ENCODE measurements around the gene STX16. TPM values are rescaled to one million over a fixed set of nuclear protein-coding genes. Genes with fewer than 3 reads are reported as not detected.

Gene STX16
- total RNA-seq, 1 experiment from 2014 or later, result 89.1 TPM

GRCh38 chr20:58629215-58629580 is 21.9 kb upstream of the STX16 start (continued):
- TF ChIP-seq ERG (CRISPR knock-in tag; IDR thresholded peaks at IDR 0.05), result no peak
- no peak for TF ChIP-seq ATF1 (CRISPR knock-in tag; IDR thresholded peaks at IDR 0.05)

GRCh38 chr20:58630063-58630462 is 21.0 kb upstream of the STX16 start:
- TF ChIP-seq CDX4 (CRISPR knock-in tag; IDR thresholded peaks at IDR 0.05; ENCODE audit: borderline replicate concordance) (no peak), GTF2I (CRISPR knock-in tag; conservative IDR thresholded peaks at IDR 0.05) (no peak), RELA (CRISPR knock-in tag; IDR thresholded peaks at IDR 0.05; ENCODE audit: borderline replicate concordance) (no peak), FOXJ3 (CRISPR knock-in tag; IDR thresholded peaks at IDR 0.05; ENCODE audit: borderline replicate concordance) (no peak), GRHL2 (CRISPR knock-in tag; IDR thresholded peaks at IDR 0.05; ENCODE audit: insufficient replicate concordance, severe bottlenecking) (no peak), ZNF263 (CRISPR knock-in tag; IDR thresholded peaks at IDR 0.05; ENCODE audit: low read depth) (no peak), AFF4 (CRISPR knock-in tag; IDR thresholded peaks at IDR 0.05; ENCODE audit: borderline replicate concordance) (no peak), ERG (CRISPR knock-in tag; IDR thresholded peaks at IDR 0.05) (no peak), CREB1 (CRISPR knock-in tag; IDR thresholded peaks at IDR 0.05) (no peak), RORB (CRISPR knock-in tag; IDR thresholded peaks at IDR 0.05) (no peak), CREM (CRISPR knock-in tag; IDR thresholded peaks at IDR 0.05) (no peak), MLX (CRISPR knock-in tag; IDR thresholded peaks at IDR 0.05) (no peak), FOXK1 (CRISPR knock-in tag; IDR thresholded peaks at IDR 0.05) (no peak), ATF2 (CRISPR knock-in tag; IDR thresholded peaks at IDR 0.05; ENCODE audit: borderline replicate concordance, low read depth) (no peak), FOXP4 (CRISPR knock-in tag; IDR thresholded peaks at IDR 0.05) (no peak), SMAD3 (CRISPR knock-in tag; IDR thresholded peaks at IDR 0.05; ENCODE audit: borderline replicate concordance) (no peak), EMX1 (CRISPR knock-in tag; IDR thresholded peaks at IDR 0.05) (no peak), ZNF232 (CRISPR knock-in tag; IDR thresholded peaks at IDR 0.05) (no peak), USF2 (CRISPR knock-in tag; IDR thresholded peaks at IDR 0.05) (no peak), NR2C2 (CRISPR knock-in tag; IDR thresholded peaks at IDR 0.05) (no peak)
- ChIA-PET POLR2A (no interaction called here), CTCF (interaction anchor here (0.6 kb wide), 1 partner anchor 8 kb away, joined by 3 read pairs; no protein-coding TSS in a partner anchor)
- Mint-ChIP-seq H3K4me3 (no peak overlapping the region), H3K4me1 (0 out of 2 replicates have a peak, but pooled peaks cover 2% of the 10 kb centered on the region), H3K27me3 (ENCODE audit: low read depth) (no peaks in the 10 kb centered on the region; the same call in none of the 2 replicates), H3K36me3 (no peaks in the 10 kb centered on the region), H3K9me3 (peaks cover 5% of the 10 kb centered on the region), H3K27ac (no peak overlapping the region)
- DNase-seq (ENCODE audit: low spot score), result no peak
- no peak for ATAC-seq

All from WTC11 (cell line).